GM12875 (cell line): Measurements from ENCODE around the gene ZNF687.
A peak's percentile ranks its signal among the peaks of the same experiment; 100 is the strongest.

Experiments used
- H3K4me3 ChIP-seq: one replicate; pipeline ENCODE4 v1.5.1; 2011; ENCODE audit warnings: low read depth, low read length, control low read depth
- CTCF ChIP-seq: IDR thresholded peaks from 2 replicates; pipeline ENCODE4 v1.5.1; 2011; ENCODE audit warnings: low read depth, mild to moderate bottlenecking, control low read depth, inconsistent platforms, low read length, moderate library complexity, borderline replicate concordance; ENCODE audit not compliant: insufficient read depth

ZNF687 gene

GRCh38 chr1:151288502-151288901 lies 6.4 kb downstream of the ZNF687 start:
- no peak overlapping the region for H3K4me3 ChIP-seq
- no peak for TF ChIP-seq CTCF

DNA sequence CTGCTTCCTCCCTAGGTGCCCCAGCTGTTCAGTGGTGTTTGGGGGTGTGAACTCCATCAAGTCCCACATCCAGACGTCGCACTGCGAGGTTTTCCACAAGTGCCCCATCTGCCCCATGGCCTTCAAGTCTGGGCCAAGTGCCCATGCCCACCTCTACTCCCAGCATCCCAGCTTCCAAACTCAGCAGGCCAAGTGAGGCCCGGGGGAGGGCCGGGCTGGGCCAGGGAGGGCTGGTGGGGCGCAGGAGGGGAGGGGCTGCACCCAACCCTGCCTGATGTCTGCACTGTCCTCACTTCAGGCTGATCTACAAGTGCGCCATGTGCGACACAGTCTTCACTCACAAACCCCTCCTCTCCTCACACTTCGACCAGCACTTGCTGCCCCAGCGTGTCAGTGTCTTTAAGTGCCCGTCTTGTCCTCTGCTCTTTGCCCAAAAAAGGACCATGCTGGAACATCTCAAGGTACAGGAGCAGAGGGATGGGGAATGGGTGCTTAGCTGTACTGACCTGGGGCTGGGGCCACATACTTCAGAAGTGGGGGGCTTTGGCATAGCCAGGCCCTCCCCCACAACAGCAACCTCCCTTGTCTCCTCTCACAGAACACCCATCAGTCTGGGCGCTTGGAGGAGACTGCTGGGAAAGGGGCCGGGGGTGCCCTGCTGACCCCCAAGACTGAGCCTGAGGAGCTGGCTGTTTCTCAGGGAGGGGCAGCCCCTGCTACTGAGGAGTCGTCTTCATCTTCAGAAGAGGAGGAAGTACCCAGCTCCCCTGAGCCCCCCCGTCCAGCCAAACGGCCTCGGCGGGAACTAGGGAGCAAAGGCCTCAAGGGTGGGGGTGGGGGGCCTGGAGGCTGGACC lies 7.2 kb downstream of the ZNF687 start:
- H3K4me3 ChIP-seq: no peak overlapping the region
- TF ChIP-seq CTCF: no peak

GRCh38 chr1:151289991-151290708 lies 8.1 kb downstream of the ZNF687 start:
- no peak overlapping the region for H3K4me3 ChIP-seq
- TF ChIP-seq CTCF: no peak

DNA sequence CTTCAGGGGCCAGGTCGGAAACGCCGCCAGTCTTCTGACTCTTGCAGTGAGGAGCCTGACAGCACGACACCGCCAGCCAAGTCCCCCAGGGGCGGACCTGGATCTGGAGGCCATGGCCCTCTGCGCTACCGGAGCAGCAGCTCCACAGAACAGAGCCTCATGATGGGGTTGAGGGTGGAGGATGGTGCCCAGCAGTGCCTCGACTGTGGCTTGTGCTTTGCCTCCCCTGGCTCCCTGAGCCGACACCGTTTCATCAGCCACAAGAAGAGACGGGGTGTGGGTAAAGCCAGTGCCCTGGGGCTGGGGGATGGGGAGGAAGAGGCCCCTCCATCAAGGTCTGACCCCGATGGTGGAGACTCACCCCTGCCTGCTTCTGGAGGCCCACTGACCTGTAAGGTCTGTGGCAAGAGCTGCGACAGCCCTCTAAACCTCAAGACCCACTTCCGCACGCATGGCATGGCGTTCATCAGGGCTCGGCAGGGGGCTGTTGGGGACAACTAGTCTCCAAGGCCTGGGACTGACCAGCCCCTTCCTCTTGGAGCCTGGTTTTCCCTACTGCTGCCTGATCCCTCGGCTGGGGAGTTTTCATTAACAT lies 8.7 kb downstream of the ZNF687 start:
- no peak overlapping the region for H3K4me3 ChIP-seq
- TF ChIP-seq CTCF: no peak

GRCh38 chr1:151292207-151293030 lies 10.3 kb downstream of the ZNF687 start:
- no peak overlapping the region for H3K4me3 ChIP-seq
- 0 out of 2 replicates have a peak, but pooled peaks have one; percentile 4 for TF ChIP-seq CTCF

- no peak overlapping the region for H3K4me3 ChIP-seq
- no peak for TF ChIP-seq CTCF
These were observed 11.0 kb downstream of the ZNF687 start for GRCh38 chr1:151293093-151293492.
